ENCODE results near the gene PLCH2.

DNA sequence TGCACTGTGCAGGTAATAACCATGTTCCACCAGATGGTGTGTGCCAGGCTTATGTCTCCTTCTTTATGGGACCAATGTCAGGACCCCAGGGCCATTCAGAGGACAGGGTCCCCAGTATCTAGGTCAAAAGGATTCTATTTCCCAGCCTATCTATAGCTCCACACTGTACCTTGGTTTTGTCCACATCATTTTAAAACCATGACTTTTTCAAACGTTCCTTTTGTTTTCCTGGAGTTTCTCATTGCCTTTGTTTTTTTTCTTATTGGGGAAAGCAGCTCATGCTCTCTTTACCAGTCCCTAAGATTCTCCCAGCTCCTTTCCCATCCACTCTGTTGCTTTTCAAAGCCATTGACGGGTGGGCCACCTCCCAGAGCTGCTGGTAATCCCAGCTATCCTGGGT, 12.6 kb downstream of the PLCH2 start:
- TF ChIP-seq POLR2AphosphoS5 (IDR thresholded peaks at IDR 0.05) (no peak), CTCF (IDR thresholded peaks at IDR 0.05) (no peak)
